Calu3 (cell line): Measurements from ENCODE around the gene PPP1R13L. TPM values are rescaled to one million over a fixed set of nuclear protein-coding genes. Genes with fewer than 3 reads are reported as not detected.

Experiments used
- BruUV-seq: library from RNA; stranded (reverse); fragments of 400-500 nt; replicated peaks from 2 replicates; lab custom pipeline; 2021; lab: Mats Ljungman, UMichigan
- CTCF ChIA-PET: fragments of 300-600 bp; sonication (Branson Sonifier 250); formaldehyde crosslinking; loops from one replicate; lab custom pipeline; 2022; ENCODE audit warnings: antibody characterized with exemption; lab: Charles Lee
- DNase-seq: peaks from one replicate; pipeline ENCODE4 v3.0.0; 2022
- H3K27ac Mint-ChIP-seq: one replicate; pipeline ENCODE4 v1.8.0; 2022; ENCODE audit warnings: mixed read lengths; ENCODE audit not compliant: unreplicated experiment
- H3K27me3 Mint-ChIP-seq: one replicate; pipeline ENCODE4 v1.8.0; 2022; ENCODE audit warnings: mixed read lengths; ENCODE audit not compliant: unreplicated experiment
- H3K36me3 Mint-ChIP-seq: one replicate; pipeline ENCODE4 v1.8.0; 2022; ENCODE audit warnings: mild to moderate bottlenecking, moderate library complexity, mixed read lengths; ENCODE audit not compliant: insufficient read depth, unreplicated experiment
- H3K4me1 Mint-ChIP-seq: one replicate; pipeline ENCODE4 v1.8.0; 2022; ENCODE audit warnings: mild to moderate bottlenecking, low read depth, mixed read lengths; ENCODE audit not compliant: unreplicated experiment
- H3K4me3 Mint-ChIP-seq: one replicate; pipeline ENCODE4 v1.8.0; 2022; ENCODE audit warnings: mild to moderate bottlenecking, low read depth, moderate library complexity, mixed read lengths; ENCODE audit not compliant: unreplicated experiment
- H3K9me3 Mint-ChIP-seq: one replicate; pipeline ENCODE4 v1.8.0; 2022; ENCODE audit warnings: low read depth, mixed read lengths; ENCODE audit not compliant: unreplicated experiment
- intact Hi-C: fragments of 100-400 bp; cut with micrococcal nuclease; formaldehyde crosslinking; loops from one replicate; pipeline ENCODE4 v1.10.0; 2022; ENCODE audit not compliant: unreplicated experiment
- total RNA-seq: library from RNA; stranded (reverse); gene quantifications from 2 replicates; pipeline ENCODE4 v1.2.3, GENCODE V29; 2022
- TF ChIP-seq, protein P1 (sequence below): fragments of 200-600 bp; IDR thresholded peaks from one replicate; pipeline ENCODE4 v1.8.0; 2022; ENCODE audit warnings: antibody characterized with exemption; ENCODE audit not compliant: unreplicated experiment

The PPP1R13L gene
- total RNA-seq, 1 experiment from 2014 or later = 135 TPM

DNA sequence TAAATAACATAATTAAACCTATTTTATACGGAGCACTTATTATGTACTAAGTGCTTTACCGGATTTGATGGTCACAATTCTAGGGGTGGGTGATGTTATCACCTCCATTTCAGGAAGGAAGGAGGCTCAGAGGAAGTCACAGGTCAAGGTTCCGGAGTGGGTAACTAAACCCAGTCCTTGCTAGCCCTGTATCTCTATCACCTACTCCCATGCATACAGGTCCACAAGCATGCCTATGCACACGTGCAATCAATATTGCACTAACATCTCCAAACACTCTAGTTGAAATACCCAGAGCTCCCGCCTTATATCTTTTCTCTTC is 45.1 kb upstream of the PPP1R13L start:
- Mint-ChIP-seq H3K4me1 (peaks cover 59% of the 10 kb centered on the region), H3K36me3 (peaks cover 50% of the 10 kb centered on the region), H3K9me3 (no peaks in the 10 kb centered on the region), H3K27ac (peak overlapping the region; percentile 96), H3K27me3 (no peaks in the 10 kb centered on the region), H3K4me3 (peak overlapping the region; percentile 77)
- intact Hi-C loops = loop anchor here (2.0 kb wide), 1 partner anchor 19 kb away; no protein-coding TSS in a partner anchor
- TF ChIP-seq, protein P1, sequence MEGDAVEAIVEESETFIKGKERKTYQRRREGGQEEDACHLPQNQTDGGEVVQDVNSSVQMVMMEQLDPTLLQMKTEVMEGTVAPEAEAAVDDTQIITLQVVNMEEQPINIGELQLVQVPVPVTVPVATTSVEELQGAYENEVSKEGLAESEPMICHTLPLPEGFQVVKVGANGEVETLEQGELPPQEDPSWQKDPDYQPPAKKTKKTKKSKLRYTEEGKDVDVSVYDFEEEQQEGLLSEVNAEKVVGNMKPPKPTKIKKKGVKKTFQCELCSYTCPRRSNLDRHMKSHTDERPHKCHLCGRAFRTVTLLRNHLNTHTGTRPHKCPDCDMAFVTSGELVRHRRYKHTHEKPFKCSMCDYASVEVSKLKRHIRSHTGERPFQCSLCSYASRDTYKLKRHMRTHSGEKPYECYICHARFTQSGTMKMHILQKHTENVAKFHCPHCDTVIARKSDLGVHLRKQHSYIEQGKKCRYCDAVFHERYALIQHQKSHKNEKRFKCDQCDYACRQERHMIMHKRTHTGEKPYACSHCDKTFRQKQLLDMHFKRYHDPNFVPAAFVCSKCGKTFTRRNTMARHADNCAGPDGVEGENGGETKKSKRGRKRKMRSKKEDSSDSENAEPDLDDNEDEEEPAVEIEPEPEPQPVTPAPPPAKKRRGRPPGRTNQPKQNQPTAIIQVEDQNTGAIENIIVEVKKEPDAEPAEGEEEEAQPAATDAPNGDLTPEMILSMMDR = no peak
- no peak for DNase-seq
- no TSS peak for BruUV-seq
- CTCF ChIA-PET = interaction anchor here (1.6 to 2.4 kb wide), 2 partner anchors 11 to 18 kb away, joined by 7 to 10 read pairs; partner anchors contain the start of gene FOSB

DNA sequence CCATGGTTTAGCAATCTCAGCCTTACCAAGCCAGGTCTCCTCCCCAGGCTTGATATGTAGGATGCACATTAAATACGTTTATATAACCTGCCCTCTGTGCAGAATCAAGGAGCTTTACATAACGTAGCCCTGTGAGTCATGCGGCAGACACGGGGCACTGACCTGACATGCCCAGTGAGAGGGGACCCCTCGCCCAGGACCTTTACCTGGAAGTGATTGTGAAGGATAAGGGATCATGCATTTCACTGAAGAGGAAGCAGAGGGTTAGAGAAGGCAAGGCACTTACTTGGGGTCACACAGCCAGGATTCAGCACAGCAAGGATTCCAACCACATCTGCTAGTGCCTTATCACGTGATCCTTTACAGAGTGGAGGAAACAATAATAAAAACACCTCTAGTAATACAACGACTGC is 44.0 kb upstream of the PPP1R13L start:
- Mint-ChIP-seq H3K27me3 (no peaks in the 10 kb centered on the region), H3K9me3 (no peaks in the 10 kb centered on the region), H3K27ac (peak overlapping the region; percentile 16), H3K4me1 (peaks cover 59% of the 10 kb centered on the region), H3K36me3 (peaks cover 57% of the 10 kb centered on the region), H3K4me3 (peak overlapping the region; percentile 40)
- intact Hi-C loops = no loop called here
- peak; percentile 57 for DNase-seq
- TF ChIP-seq, protein P1 = no peak
- BruUV-seq = no TSS peak
- CTCF ChIA-PET = interaction anchor here (1.0 to 2.4 kb wide), 4 partner anchors 9 to 36 kb away, joined by 4 to 10 read pairs (median 6); partner anchors contain the start of gene FOSB

DNA sequence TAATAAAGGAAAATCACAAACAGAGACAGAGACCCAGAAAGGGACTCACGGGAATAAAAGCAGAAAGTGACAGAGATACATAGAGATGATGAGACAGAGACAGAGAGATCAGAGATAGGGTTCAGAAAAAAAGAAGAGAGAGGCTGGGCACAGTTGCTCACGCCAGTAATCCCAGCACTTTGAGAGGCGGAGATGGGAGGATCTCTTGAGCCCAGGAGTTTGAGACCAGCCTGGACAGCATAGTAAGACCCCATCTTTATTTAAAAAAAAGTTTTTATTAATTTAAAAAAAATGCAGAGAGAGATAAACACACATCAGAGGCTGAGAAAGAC is 43.5 kb upstream of the PPP1R13L start:
- peaks cover 59% of the 10 kb centered on the region for H3K36me3 Mint-ChIP-seq
- H3K9me3 Mint-ChIP-seq = no peaks in the 10 kb centered on the region
- peak overlapping the region; percentile 16 for H3K27ac Mint-ChIP-seq
- TF ChIP-seq, protein P1 = no peak
- BruUV-seq = no TSS peak
- CTCF ChIA-PET = interaction anchor here (1.0 to 2.4 kb wide), 4 partner anchors 9 to 37 kb away, joined by 4 to 10 read pairs (median 6); partner anchors contain the start of gene FOSB
- DNase-seq = no peak
- no peaks in the 10 kb centered on the region for H3K27me3 Mint-ChIP-seq
- H3K4me1 Mint-ChIP-seq = peaks cover 59% of the 10 kb centered on the region
- peak overlapping the region; percentile 40 for H3K4me3 Mint-ChIP-seq
- intact Hi-C loops = no loop called here

DNA sequence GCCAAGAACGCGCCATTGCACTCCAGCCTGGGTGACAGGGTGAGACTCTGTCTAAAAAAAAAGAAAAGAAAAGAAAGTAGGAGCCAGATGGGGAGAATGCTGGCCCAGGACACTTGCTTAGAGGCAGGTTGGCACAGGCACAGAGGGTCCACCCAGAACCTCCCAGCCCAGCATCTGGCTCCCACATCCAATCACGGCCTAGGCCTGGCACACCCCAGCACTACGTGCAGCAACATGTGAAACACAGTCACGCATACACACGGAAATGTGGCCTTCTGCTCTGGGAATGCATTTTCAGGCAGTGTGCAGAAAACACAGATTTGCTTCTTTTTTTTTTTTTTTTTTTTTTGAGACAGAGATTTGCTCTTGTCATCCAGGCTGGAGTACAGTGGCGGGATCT is 42.1 kb upstream of the PPP1R13L start:
- CTCF ChIA-PET = interaction anchor here (0.6 to 1.0 kb wide), 4 partner anchors 9 to 62 kb away, joined by 3 to 6 read pairs (median 4); no protein-coding TSS in a partner anchor
- H3K4me3 Mint-ChIP-seq = no peak overlapping the region
- no TSS peak for BruUV-seq
- H3K9me3 Mint-ChIP-seq = no peaks in the 10 kb centered on the region
- TF ChIP-seq, protein P1 = no peak
- H3K27me3 Mint-ChIP-seq = no peaks in the 10 kb centered on the region
- DNase-seq = no peak
- intact Hi-C loops = no loop called here
- H3K4me1 Mint-ChIP-seq = peaks cover 68% of the 10 kb centered on the region
- H3K36me3 Mint-ChIP-seq = peaks cover 68% of the 10 kb centered on the region
- H3K27ac Mint-ChIP-seq = no peak overlapping the region
